Sigmoid colon (tissue), 7 donors: ENCODE measurements around the gene CELF1. TPM values are rescaled to one million over a fixed set of nuclear protein-coding genes. Genes with fewer than 3 reads are reported as not detected.

Source experiments
- DNase-seq: peaks from one replicate; pipeline ENCODE4 v3.0.0-alpha.2; 2019
- H3K27ac ChIP-seq, 4 donors: fragments of 200-600 bp; sonication (generic); one replicate each; pipeline ENCODE4 v1.5.1; 2016 to 2019; ENCODE audit warnings: mild to moderate bottlenecking in 1 of 4
- H3K27me3 ChIP-seq, 3 donors: fragments of 200-600 bp; sonication (generic); one replicate each; pipeline ENCODE4 v1.5.1; 2019; ENCODE audit warnings: mild to moderate bottlenecking in 1 of 3
- H3K36me3 ChIP-seq, 4 donors: fragments of 200-600 bp; sonication (generic); one replicate each; pipeline ENCODE4 v1.5.1; 2016 to 2019
- H3K4me1 ChIP-seq, 4 donors: fragments of 200-600 bp; sonication (generic); one replicate each; pipeline ENCODE4 v1.5.1; 2017 to 2019
- H3K4me3 ChIP-seq, 4 donors: fragments of 200-600 bp; sonication (generic); one replicate each; pipeline ENCODE4 v1.5.1; 2017 to 2019; ENCODE audit warnings: mild to moderate bottlenecking in 2 of 4, moderate library complexity in 1 of 4
- H3K9me3 ChIP-seq, 4 donors: fragments of 200-600 bp in 3 of 4; sonication (generic) in 3 of 4; one replicate each; pipeline versions ENCODE4 v1.5.1 to v1.6.1; 2013 to 2019
- CTCF ChIP-seq, 4 experiments: fragments of 450-650 bp in 3 of 4; fragments of 200-600 bp in 1 of 4; IDR thresholded peaks; one replicate each; pipeline ENCODE4 v1.5.1; 2016 to 2019; ENCODE audit warnings: antibody characterized with exemption in 4 of 4, mild to moderate bottlenecking in 3 of 4, moderate library complexity in 2 of 4
- EP300 ChIP-seq, 4 donors: sonication (generic); formaldehyde crosslinking; IDR thresholded peaks; one replicate each; pipeline ENCODE4 v1.6.1; 2017; ENCODE audit warnings: antibody characterized with exemption in 4 of 4
- POLR2A ChIP-seq, 2 donors: fragments of 450-650 bp; IDR thresholded peaks; one replicate each; pipeline ENCODE4 v1.6.1; 2016; ENCODE audit warnings: antibody characterized with exemption in 2 of 2, mild to moderate bottlenecking in 2 of 2, moderate library complexity in 2 of 2
- POLR2AphosphoS5 ChIP-seq, 4 donors: sonication (generic); formaldehyde crosslinking; IDR thresholded peaks; one replicate each; pipeline ENCODE4 v1.6.1; 2017; ENCODE audit warnings: antibody characterized with exemption in 4 of 4
- WGBS, 2 donors: extraction: QIAGEN DNeasy Blood & Tissue Kit; methylation state at CpG; one replicate each; pipeline ENCODE4 v1.1.7; 2013; 5-methylcytosine and 5-hydroxymethylcytosine counted together
- intact Hi-C: fragments of 100-400 bp; cut with DNase I; formaldehyde crosslinking; loops from one replicate; pipeline ENCODE4 v1.15.1; 2023
- polyA plus RNA-seq, 3 donors: library from polyadenylated mRNA; stranded (reverse); fragments of 200-250 nt; gene quantifications; one replicate each; pipeline ENCODE4 v1.2.3, GENCODE V29; 2013
- total RNA-seq, 4 donors: library from RNA; depleted of rRNA; stranded (reverse); fragments of >200 nt; gene quantifications; one replicate each; pipeline ENCODE4 v1.1.0, GENCODE V29; 2016
- donor health status: healthy with polysubstance abuse.
- donor health status: Bipolar disorder and iron deficiency.
- donor health status: healthy.

The CELF1 gene
- total and polyA plus RNA-seq, 7 donors: 9.0 to 188 (median 87.2) TPM

DNA sequence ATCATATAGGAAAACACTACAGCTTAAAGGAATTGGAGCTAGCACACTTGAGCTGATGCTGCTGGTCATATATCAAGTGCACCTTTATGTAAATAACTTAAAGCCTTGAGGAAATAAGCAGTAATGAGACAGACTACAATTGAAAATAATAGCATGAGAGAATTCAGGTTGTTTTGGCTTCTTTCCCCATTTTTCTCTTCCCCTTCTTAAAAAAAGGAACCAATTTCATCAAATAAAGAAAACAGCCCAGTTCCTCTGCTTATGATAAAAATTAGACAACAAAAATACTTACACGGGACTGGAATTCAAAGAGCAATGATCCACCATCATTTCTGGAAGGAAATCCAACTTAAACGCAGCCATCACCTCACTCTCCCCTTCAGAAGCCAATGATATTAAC is 53.8 kb downstream of the CELF1 start:
- H3K36me3 ChIP-seq: peaks cover 0 to 4% (median 0%) of the 10 kb centered on the region in 4 donors
- H3K4me1 ChIP-seq: peaks cover 0 to 84% (median 75%) of the 10 kb centered on the region in 4 donors
- H3K4me3 ChIP-seq: no peak overlapping the region
- no peak for TF ChIP-seq POLR2A (IDR thresholded peaks at IDR 0.05)
- TF ChIP-seq EP300 (IDR thresholded peaks at IDR 0.05): no peak
- TF ChIP-seq CTCF (IDR thresholded peaks at IDR 0.05): no peak
- TF ChIP-seq POLR2AphosphoS5 (IDR thresholded peaks at IDR 0.05): no peak
- no peaks in the 10 kb centered on the region for H3K27me3 ChIP-seq
- intact Hi-C loops: no loop called here
- H3K27ac ChIP-seq: peak overlapping the region in 2 of 4 donors; percentile 41 to 44
- no peak for DNase-seq
- 56 to 79% methylated on average over 2 of the region's 2 CpGs for WGBS, 2 donors
- H3K9me3 ChIP-seq: no peaks in the 10 kb centered on the region

DNA sequence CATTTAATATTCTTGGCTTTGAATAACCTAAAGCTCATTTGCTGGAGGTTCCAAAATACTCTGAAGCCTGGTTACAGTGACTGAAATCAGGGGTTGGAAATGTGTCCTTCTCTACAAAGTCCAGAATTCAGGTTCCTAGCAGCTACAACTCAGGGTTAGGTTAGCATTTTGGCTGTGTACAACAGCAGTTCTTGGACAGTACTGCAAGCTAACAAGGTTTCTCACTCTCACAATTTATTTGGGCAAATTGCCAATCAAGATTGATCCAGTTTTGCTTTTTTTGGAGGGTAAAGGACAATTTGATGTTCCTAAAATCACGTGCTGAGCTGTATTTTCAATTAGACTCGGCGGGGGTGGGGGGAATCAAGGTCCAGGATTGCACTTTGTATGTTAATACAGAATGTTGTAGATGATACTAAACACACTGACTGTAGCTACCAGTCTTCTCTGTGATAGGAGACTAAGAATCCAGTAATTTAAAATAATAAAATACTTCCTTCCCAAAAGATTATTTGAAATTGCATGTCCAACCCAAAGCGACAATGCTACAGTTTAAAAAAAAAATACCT is 54.3 kb downstream of the CELF1 start:
- H3K27ac ChIP-seq: no peak overlapping the region
- intact Hi-C loops: no loop called here
- DNase-seq: no peak
- H3K27me3 ChIP-seq: no peaks in the 10 kb centered on the region
- H3K4me1 ChIP-seq: peaks cover 0 to 82% (median 74%) of the 10 kb centered on the region in 4 donors
- peaks cover 0 to 4% (median 0%) of the 10 kb centered on the region in 4 donors for H3K36me3 ChIP-seq
- no peak overlapping the region for H3K4me3 ChIP-seq
- TF ChIP-seq POLR2AphosphoS5 (IDR thresholded peaks at IDR 0.05) (no peak), EP300 (IDR thresholded peaks at IDR 0.05) (no peak), CTCF (IDR thresholded peaks at IDR 0.05) (no peak), POLR2A (IDR thresholded peaks at IDR 0.05) (no peak)
- no peaks in the 10 kb centered on the region for H3K9me3 ChIP-seq
- 85 to 87% methylated on average over 4 of the region's 4 CpGs for WGBS, 2 donors

DNA sequence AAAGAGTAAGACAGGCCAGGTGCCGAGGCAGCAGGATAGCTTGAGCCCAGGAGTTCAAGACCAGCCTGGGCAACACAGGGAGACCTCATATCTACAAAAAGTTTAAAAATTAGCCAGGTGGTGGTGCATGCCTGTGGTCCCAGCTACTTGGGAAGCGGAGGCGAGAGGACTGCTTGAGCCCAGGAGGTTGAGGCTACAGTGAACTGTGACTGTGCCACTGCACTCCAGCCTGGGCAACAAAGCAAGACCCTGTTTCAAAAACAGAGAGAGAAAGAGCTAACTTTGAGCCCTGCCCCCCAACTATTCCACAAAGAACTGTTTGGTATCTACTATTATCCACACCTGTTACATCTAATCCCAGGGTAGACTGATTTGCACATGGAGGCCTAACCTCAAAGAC is 54.8 kb downstream of the CELF1 start:
- Histone ChIP-seq H3K27me3 (no peaks in the 10 kb centered on the region), H3K27ac (no peak overlapping the region), H3K36me3 (peaks cover 0 to 4% (median 0%) of the 10 kb centered on the region in 4 donors), H3K9me3 (no peaks in the 10 kb centered on the region), H3K4me1 (peaks cover 0 to 76% (median 72%) of the 10 kb centered on the region in 4 donors), H3K4me3 (no peak overlapping the region)
- TF ChIP-seq EP300 (IDR thresholded peaks at IDR 0.05) (no peak), CTCF (IDR thresholded peaks at IDR 0.05) (no peak)
- DNase-seq: no peak
- 80 to 92% methylated on average over 3 of the region's 3 CpGs for WGBS, 2 donors
- intact Hi-C loops: no loop called here

- no peaks in the 10 kb centered on the region for H3K27me3 ChIP-seq
- no peak for DNase-seq
- H3K27ac ChIP-seq: no peak overlapping the region
- H3K4me1 ChIP-seq: peaks cover 0 to 70% (median 62%) of the 10 kb centered on the region in 4 donors
- TF ChIP-seq POLR2AphosphoS5 (IDR thresholded peaks at IDR 0.05) (no peak), CTCF (IDR thresholded peaks at IDR 0.05) (no peak), EP300 (IDR thresholded peaks at IDR 0.05) (no peak), POLR2A (IDR thresholded peaks at IDR 0.05) (no peak)
- intact Hi-C loops: no loop called here
- H3K36me3 ChIP-seq: peaks cover 0 to 4% (median 0%) of the 10 kb centered on the region in 4 donors
- no peaks in the 10 kb centered on the region for H3K9me3 ChIP-seq
- H3K4me3 ChIP-seq: no peak overlapping the region
These were observed 56.1 kb downstream of the CELF1 start for GRCh38 chr11:47496808-47497207.

- no peak for DNase-seq
- WGBS, 2 donors: 93 to 95% methylated on average over 1 of the region's 1 CpG
- Histone ChIP-seq H3K9me3 (no peaks in the 10 kb centered on the region), H3K27me3 (no peaks in the 10 kb centered on the region), H3K27ac (no peak overlapping the region), H3K4me3 (no peak overlapping the region), H3K4me1 (peaks cover 0 to 61% (median 52%) of the 10 kb centered on the region in 4 donors), H3K36me3 (peaks cover 0 to 4% (median 0%) of the 10 kb centered on the region in 4 donors)
- intact Hi-C loops: no loop called here
- TF ChIP-seq POLR2AphosphoS5 (IDR thresholded peaks at IDR 0.05) (no peak), EP300 (IDR thresholded peaks at IDR 0.05) (no peak), CTCF (IDR thresholded peaks at IDR 0.05) (no peak), POLR2A (IDR thresholded peaks at IDR 0.05) (no peak)
These were observed 57.1 kb downstream of the CELF1 start for GRCh38 chr11:47495856-47496217.
